ENCODE results near the gene TRIM41. TPM values are rescaled to one million over a fixed set of nuclear protein-coding genes. Genes with fewer than 3 reads are reported as not detected.

The TRIM41 gene
- total RNA-seq, 1 experiment from 2014 or later = 17.9 TPM

DNA sequence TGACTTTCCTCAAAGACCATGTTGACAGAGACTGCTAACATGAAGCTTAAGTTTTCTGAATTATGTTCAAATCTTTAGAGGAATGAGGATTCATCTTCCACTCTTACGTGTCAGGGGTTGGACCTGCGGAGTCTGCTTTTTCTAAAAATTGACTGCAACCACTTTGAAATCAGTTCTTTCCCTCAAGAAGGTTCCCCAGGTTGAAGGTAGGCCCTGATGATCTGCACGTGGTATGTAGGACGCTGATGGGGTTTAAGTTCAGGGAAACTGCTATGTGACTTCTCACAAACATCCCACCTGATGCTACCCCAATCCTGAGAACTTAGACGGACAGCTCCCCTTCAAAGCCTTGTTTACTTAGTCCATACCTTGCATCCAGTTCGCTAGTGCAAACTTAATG, 13.4 kb downstream of the TRIM41 start:
- in situ Hi-C loops (cut with HindIII; ENCODE audit: low pct_unique_long_range_greater_than_20kb, low sequenced_read_pairs) = no loop called here
- DNase-seq (ENCODE audit: low read depth, low spot score) = no peak

DNA sequence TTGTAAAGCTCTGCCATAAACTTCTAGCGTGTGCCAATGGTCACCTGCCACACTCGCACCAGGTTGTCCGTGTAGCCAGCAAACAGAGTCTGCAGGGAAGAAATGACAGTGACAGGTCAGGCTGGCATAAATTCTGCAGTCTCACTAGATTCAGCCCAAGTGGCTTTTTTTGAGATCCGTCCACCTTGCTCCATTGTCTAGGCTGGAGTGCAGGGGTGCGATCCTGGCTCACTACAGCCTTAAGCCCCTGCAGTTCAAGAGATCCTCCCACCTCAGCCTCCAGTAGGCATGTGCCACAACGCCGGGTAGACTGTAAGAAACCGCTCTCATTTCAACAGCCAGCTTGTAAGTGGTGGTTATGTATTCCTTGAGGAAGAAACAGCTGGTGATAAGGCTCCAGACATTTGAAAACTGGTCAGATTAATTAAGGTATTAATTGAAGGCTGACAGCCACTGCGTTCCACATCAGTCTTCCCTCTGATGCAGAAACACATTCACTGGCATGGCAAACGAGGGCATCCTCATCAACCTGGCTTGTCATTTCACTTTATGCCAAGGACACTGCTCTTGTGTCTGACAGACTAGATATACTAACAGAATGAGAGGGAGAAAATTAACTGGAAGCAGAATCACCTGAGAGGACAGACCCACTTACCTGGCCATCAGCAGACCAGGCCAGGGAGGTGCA, 14.0 kb downstream of the TRIM41 start:
- in situ Hi-C loops (cut with HindIII; ENCODE audit: low pct_unique_long_range_greater_than_20kb, low sequenced_read_pairs) = no loop called here
- DNase-seq (ENCODE audit: low read depth, low spot score) = no peak

DNA sequence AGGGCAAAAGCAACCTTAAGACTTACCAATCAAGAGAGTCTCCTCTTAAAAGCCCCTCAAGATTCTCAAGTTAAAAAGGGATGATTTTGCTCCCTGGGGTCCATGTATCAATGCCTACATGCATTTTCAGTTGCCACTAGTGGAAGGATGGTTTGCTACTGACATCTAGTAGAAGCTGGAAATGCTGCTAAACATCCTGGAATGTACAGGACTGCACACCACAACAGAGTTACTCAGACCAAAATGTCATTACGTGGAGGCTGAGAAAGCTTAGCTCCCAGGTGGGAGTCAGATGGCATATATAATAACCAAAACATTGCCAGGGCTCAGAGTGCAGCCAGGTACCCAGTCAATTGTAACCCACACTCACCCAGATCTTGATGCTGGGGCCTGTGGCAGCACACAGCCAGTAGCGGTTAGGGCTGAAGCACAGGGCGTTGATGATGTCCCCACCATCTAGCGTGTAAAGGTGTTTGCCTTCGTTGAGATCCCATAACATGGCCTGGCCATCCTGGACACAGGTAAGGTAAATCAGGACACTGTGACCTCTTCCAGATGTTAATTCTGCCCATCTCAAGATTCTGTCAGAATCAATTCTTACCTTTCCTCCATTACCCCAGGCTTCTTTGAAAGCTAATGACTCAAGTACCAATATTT, 14.8 kb downstream of the TRIM41 start:
- DNase-seq (ENCODE audit: low read depth, low spot score) = no peak
- in situ Hi-C loops (cut with HindIII; ENCODE audit: low pct_unique_long_range_greater_than_20kb, low sequenced_read_pairs) = no loop called here

DNA sequence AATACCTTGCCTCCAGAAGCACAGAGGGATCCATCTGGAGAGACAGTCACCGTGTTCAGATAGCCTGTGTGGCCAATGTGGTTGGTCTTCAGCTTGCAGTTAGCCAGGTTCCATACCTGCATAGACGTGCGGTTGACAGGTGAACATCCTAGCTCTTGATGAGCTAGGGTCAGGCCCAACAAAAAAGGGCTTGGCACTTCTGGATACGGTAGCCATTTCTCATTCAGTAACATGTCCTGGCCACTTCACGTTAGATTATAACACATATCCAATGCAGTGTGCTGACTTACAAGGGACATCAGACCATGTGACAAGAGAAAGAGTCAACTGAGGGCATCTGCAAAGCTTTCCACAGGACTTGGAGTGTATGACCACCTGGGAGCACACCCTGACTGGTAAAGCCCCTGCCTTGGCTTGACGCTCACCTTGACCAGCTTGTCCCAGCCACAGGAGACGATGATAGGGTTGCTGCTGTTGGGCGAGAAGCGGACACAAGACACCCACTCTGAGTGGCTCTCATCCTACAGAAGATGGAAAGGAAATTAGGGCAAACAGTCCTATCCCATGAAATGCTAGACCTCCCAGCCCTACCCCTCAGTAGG, 16.1 kb downstream of the TRIM41 start:
- in situ Hi-C loops (cut with HindIII; ENCODE audit: low pct_unique_long_range_greater_than_20kb, low sequenced_read_pairs) = no loop called here

DNA sequence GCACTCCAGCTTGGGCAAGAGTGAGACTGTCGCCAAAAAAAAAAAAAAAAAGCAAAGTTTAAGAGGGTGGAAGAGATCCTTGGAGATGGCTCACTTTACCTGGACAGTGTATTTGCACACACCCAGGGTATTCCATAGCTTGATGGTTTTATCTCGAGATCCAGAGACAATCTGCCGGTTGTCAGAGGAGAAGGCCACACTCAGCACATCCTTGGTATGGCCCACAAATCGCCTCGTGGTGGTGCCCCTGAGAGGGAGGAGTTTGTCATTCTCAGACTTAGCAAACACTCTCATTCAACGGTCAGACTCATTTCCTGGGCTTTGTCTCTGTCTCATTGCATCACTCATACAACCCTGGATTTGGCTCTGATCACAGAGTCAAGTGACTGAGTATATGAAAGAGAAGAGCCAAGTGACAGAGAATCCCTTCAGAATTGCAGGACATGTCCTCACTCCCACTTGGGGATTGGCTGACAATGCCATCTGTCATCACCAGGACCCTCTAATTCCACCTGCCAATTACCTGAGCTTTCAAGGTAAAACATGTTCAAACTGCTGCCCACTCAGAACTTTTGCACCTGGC, 18.4 kb downstream of the TRIM41 start:
- peak; percentile 85 for DNase-seq (ENCODE audit: low read depth, low spot score)
- in situ Hi-C loops (cut with HindIII; ENCODE audit: low pct_unique_long_range_greater_than_20kb, low sequenced_read_pairs) = no loop called here

More for the DNA sequence above, 16.1 kb downstream of the TRIM41 start:
- no peak for DNase-seq (ENCODE audit: low read depth, low spot score)

DNA sequence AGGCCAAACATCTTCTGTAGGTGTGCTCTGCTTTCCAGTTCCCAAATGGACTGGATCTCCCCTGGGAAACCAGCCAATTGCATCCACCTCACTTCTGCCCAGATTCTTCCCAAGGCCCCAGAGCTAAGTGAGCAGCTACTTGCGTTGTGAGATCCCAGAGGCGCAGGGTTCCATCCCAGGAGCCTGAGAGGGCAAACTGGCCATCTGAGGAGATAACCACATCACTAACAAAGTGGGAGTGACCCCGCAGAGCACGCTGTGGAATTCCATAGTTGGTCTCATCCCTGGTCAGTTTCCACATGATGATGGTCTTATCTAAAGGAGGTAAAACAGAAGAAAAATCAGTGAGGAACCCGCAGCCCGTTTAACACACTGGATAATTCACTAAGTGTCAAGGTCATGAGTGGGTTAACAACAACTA, 19.0 kb downstream of the TRIM41 start:
- in situ Hi-C loops (cut with HindIII; ENCODE audit: low pct_unique_long_range_greater_than_20kb, low sequenced_read_pairs) = no loop called here
- no peak for DNase-seq (ENCODE audit: low read depth, low spot score)

DNA sequence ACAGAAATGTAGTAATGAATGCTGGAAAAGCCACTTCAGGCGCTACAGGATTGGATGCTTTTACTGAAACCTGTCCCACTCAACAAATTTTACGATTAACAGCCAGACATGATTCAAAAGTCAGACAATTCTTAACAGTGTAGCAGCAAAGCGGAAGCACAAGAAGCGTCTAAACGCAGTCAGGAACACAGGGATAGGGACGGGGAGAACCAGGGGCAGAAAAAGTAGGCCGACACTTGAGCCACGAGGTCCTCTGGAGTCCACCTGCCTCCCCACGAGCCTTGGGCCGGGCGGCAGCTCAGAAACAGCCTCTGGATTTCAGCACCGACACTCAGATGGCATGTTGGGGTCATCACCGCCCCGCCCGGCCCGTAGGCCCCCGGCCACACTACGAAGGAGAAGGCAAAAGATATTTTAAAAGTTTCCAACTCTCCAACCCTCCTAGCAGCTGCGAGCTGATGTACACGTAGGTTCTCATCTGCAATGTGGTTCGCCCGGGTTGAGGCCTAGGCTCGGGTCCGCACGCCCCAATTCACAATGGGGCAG, 20.0 kb downstream of the TRIM41 start:
- in situ Hi-C loops (cut with HindIII; ENCODE audit: low pct_unique_long_range_greater_than_20kb, low sequenced_read_pairs) = no loop called here
- no peak for DNase-seq (ENCODE audit: low read depth, low spot score)

DNA sequence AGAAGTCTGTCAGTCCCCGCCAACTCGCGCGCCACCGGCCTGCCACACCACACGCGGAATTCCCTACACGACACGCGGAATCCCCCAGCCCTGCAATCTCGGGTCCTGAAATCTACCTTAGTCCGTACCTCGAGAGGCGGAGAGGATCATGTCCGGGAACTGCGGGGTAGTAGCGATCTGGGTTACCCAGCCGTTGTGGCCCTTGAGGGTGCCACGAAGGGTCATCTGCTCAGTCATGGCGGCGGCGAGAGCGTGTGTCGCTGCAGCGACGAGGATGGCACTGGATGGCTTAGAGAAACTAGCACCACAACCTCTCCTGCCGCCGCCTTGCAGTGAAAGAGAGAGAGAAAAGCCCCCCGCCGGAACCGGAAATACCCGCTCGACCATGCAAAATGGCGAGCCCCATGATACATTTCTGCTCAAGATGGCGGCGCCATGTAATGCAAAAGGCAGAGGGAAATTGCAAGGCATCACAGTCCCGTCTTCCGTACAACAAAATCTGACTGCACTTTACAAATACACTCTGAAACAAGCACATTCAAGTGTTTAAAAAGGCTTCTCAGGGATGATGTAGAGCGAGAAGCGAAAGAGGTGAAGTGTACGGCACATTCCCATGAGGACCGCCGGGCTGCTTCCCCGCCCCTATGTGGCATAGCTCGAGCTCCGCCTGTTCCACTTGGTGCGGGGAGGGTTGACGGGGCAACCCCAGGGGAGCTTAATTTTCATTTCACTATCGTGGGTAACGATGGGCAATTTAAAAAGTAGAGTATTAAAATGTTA, 20.7 kb downstream of the TRIM41 start, which contains the start of gene RACK1:
Gene RACK1 (minus strand): TSS at position 343 of the 780 bp plus-strand sequence. CDS start 106 bp downstream, at position 237.
- in situ Hi-C loops (cut with HindIII; ENCODE audit: low pct_unique_long_range_greater_than_20kb, low sequenced_read_pairs) = no loop called here
- peak; percentile 87 for DNase-seq (ENCODE audit: low read depth, low spot score)

DNA sequence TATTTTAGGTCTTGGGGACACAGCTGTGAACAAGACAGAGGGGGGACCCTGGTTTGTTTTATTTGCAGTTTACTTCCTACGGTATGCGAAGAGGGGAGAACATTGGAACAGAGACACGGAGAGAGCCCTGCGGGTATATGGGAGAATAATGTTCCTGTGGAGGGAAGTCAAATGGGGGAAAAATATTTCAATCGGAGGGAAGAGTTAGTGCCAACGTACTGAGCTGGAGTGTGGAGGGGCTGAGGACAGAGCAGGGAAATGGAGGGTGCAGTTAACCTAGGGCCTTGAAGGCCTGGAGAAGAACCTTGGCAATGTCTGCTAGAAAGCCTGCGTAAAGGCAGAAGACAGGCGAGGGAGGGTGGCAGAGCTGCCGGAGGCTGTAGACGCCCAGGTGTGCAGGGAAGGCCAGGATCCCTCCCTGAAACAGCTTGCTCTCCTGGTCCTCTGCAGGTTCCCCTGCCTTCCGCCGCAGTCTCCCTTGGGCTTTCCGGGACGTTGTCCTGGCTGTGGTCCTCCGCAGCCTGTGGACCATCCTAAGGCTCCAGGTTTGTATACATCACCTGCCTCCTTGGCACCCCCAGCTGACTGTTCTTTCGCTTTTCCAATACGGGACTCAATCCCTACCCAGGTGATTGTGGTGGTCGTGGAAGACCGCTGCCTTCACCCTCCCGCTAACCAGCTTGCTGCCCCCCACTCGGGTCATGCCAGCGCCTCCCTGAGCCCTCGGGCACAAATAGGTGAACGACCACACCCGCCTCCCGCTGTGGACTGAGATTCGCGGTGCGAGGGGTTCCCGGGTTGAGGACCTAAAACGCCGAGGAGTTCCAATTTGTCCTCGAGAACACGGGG, 22.6 kb downstream of the TRIM41 start:
- DNase-seq (ENCODE audit: low read depth, low spot score) = no peak

DNA sequence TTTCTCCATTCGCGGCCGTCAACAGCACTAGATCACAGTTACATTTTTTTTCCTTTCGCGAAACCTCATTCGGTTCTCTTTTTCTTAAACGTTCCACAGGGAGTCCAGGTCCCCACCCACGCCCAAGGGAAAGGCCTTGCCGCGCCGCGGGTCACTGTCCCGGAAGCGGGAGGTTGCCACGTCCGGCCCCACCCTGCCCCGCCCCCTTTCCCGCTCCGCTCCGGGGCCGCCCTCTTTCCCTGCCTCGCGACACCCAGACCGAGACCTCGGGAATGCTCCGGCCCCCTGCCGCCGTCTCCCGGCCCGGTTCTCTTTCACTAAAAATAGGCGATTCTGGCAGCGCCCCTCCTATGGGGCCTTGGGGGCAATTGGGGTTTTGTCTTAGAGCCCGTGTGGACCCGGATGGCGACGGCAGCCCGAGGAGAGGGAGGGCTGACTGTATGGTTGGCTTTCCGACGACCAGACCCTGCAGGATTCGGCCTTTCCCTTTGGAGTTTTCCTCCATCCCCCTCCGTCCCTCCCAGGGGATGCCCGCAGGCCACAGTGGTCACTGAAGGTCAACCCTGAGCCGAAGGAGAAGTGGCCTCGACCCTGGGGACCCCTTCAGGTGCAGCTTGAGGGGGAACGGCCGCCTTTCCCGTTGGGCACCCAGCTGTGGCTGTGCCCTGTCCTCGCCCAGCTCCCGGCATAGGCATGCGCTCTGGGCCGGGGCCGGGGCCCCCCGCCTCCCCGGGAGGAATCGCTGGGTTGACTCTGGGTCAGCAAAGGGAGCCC, 23.4 kb downstream of the TRIM41 start:
- peak; percentile 81 for DNase-seq (ENCODE audit: low read depth, low spot score)
- in situ Hi-C loops (cut with HindIII; ENCODE audit: low pct_unique_long_range_greater_than_20kb, low sequenced_read_pairs) = no loop called here

More for the DNA sequence above, 22.6 kb downstream of the TRIM41 start:
- in situ Hi-C loops (cut with HindIII; ENCODE audit: low pct_unique_long_range_greater_than_20kb, low sequenced_read_pairs) = no loop called here

DNA sequence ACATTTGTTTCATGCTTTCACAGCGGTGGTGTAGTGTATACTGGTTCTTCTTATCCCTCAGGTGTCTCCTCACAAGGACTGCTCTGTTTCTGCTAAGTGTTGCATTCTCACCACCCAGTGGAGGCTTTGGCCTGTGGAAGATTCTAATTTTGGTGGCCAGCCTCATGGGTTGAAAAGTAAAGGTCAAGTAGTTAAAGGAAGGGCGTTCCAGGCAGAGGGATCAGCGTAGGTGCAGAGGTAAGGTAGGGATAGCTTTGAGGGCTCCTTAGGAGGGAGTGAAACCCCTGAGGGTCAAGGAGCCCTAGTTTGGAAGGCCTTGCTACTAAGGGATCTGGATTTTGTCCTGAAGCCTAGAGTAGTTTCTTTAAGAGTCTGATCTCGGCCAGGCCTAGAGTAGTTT, 25.2 kb downstream of the TRIM41 start:
- in situ Hi-C loops (cut with HindIII; ENCODE audit: low pct_unique_long_range_greater_than_20kb, low sequenced_read_pairs) = no loop called here
- peak; percentile 46 for DNase-seq (ENCODE audit: low read depth, low spot score)

DNA sequence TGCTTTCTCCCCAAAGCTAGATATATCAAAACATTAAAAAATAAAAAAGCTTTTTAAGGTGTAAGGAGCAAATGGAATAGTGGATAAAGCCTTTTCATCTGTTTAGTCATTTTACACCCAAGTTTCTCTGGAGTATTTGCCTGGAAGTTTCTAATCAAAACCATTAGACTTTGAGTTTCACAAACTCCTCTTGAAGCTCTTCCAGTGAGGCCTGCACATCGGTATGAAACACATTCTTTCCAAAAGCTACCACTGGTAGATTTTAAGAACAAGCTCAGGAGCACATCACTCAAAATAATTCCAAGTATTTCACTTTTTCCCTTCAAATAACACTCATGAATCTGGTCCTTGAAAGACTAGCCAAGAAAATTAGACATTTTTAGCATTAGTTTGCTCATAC, 32.2 kb downstream of the TRIM41 start:
- DNase-seq (ENCODE audit: low read depth, low spot score) = no peak
- in situ Hi-C loops (cut with HindIII; ENCODE audit: low pct_unique_long_range_greater_than_20kb, low sequenced_read_pairs) = no loop called here

DNA sequence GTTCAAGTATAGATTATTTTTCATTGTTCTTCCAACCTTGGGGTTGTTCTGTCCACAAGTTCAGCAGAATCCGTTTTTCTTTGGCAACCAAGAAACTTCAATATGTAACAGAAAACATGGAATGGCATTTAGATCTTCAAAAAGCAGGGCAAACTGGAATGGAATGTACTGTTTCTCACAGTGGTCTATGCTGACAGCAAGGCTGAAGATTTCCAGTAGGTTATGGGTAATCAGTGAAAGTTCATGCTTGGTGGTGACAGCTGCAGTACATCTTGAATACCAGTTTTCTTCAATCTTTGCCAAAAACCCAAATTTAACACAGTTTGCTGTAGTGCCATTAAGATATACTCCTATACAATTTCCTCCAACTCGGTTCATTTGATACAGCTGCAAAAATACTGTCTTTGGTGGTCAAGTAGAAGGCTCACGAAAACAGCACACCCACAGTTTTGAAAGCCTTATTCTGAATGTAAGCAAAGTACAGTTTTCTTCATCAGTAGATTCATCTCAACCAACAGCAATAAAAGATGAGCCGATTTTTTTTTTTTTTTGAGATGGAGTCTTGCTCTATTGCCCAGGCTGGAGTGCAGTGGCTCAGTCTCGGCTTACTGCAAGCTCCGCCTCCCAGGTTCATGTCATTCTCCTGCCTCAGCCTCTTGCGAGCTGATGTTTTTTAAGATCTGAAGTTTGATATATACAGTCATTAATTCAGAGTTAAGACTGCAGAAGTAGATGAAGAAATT, 32.9 kb downstream of the TRIM41 start:
- in situ Hi-C loops (cut with HindIII; ENCODE audit: low pct_unique_long_range_greater_than_20kb, low sequenced_read_pairs) = no loop called here
- DNase-seq (ENCODE audit: low read depth, low spot score) = no peak

DNA sequence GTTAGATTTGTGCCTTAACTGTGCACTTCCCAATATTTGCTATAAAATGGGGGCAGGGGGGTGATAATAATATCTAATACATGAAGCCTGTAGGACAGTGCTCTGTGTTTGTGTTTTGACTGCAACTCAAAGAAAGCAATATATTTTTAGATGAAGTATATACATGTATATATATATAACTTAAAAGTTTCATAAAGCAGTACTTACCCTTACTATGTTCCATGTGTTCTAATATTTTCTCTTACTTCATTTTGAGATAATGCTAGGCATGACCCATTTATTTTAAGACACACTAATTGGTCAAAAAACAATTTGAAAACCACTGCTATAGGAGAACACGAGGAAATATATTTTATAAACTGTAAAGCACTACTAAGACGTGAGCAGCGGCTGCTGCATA, 35.5 kb downstream of the TRIM41 start:
- in situ Hi-C loops (cut with HindIII; ENCODE audit: low pct_unique_long_range_greater_than_20kb, low sequenced_read_pairs) = no loop called here

DNA sequence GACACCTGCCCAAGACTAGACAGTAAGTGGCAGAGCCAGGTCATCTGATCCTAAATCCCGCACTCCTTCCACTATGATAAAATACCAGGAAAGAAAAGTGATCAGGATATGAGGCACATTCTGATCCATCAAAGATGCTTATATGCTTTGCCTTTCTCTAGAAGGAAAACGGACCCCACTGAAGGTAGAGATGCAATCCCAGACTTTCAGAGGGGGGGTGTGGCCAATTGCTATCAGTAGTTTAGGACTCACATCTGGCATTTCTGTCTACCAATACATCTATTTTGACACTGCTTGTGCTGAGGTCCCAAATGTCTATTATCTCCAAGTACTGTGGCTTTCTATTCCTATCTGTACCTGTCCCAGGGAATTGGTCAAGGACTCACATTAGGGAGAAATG, 36.2 kb downstream of the TRIM41 start:
- in situ Hi-C loops (cut with HindIII; ENCODE audit: low pct_unique_long_range_greater_than_20kb, low sequenced_read_pairs) = no loop called here
- DNase-seq (ENCODE audit: low read depth, low spot score) = no peak

More for the DNA sequence above, 35.5 kb downstream of the TRIM41 start:
- DNase-seq (ENCODE audit: low read depth, low spot score) = no peak
